Astrocyte (in vitro differentiated cells and primary cell): ENCODE data around the gene NUSAP1. TPM values are rescaled to one million over a fixed set of nuclear protein-coding genes. Genes with fewer than 3 reads are reported as not detected.

Source experiments
- DNase-seq: peaks from one replicate; pipeline ENCODE4 v3.0.0-alpha.2; 2010; ENCODE audit warnings: low read depth
- FAIRE-seq: peaks from 2 replicates; lab custom pipeline; 2011; peaks lifted over from hg19 to GRCh38; lab: Jason Lieb, UNC
- H2AFZ ChIP-seq: 2 replicates; pipeline ENCODE4 v1.6.0; 2012; ENCODE audit warnings: low read depth, low read length, inconsistent platforms
- H3K27ac ChIP-seq: 2 replicates; pipeline ENCODE4 v1.5.1; 2011; ENCODE audit warnings: low read depth, low read length, inconsistent platforms
- H3K27me3 ChIP-seq: 2 replicates; pipeline ENCODE4 v1.6.0; 2011; ENCODE audit warnings: low read length, inconsistent platforms; ENCODE audit not compliant: insufficient read depth
- H3K36me3 ChIP-seq: 2 replicates; pipeline ENCODE4 v1.5.1; 2011; ENCODE audit warnings: low read length, inconsistent platforms; ENCODE audit not compliant: insufficient read depth
- H3K4me1 ChIP-seq: 2 replicates; pipeline ENCODE4 v1.5.1; 2011; ENCODE audit warnings: low read length, inconsistent platforms; ENCODE audit not compliant: insufficient read depth
- H3K4me2 ChIP-seq: 2 replicates; pipeline ENCODE4 v1.6.0; 2012; ENCODE audit warnings: low read length, inconsistent platforms
- H3K4me3 ChIP-seq: 2 replicates; pipeline ENCODE4 v1.5.1; 2011; ENCODE audit warnings: low read depth, mild to moderate bottlenecking, low read length, inconsistent platforms; ENCODE audit not compliant: insufficient read depth
- H3K79me2 ChIP-seq: 2 replicates; pipeline ENCODE4 v1.6.0; 2012; ENCODE audit warnings: mild to moderate bottlenecking, low read length, inconsistent platforms; ENCODE audit not compliant: insufficient read depth
- H3K9ac ChIP-seq: 2 replicates; pipeline ENCODE4 v1.6.0; 2012; ENCODE audit warnings: mild to moderate bottlenecking, low read length, inconsistent platforms
- H3K9me3 ChIP-seq: 2 replicates; pipeline ENCODE4 v1.5.1; 2012; ENCODE audit warnings: low read depth, mild to moderate bottlenecking, low read length, inconsistent platforms; ENCODE audit not compliant: insufficient read depth
- H4K20me1 ChIP-seq: 2 replicates; pipeline ENCODE4 v1.6.0; 2012; ENCODE audit warnings: low read length, inconsistent platforms; ENCODE audit not compliant: insufficient read depth
- H3K27ac Mint-ChIP-seq: one replicate; pipeline ENCODE4 v1.8.0; 2021; ENCODE audit warnings: mild to moderate bottlenecking, mixed read lengths; ENCODE audit not compliant: unreplicated experiment
- H3K27me3 Mint-ChIP-seq: one replicate; pipeline ENCODE4 v1.8.0; 2021; ENCODE audit warnings: low read depth, mixed read lengths; ENCODE audit not compliant: unreplicated experiment
- H3K36me3 Mint-ChIP-seq: one replicate; pipeline ENCODE4 v1.8.0; 2021; ENCODE audit warnings: low read depth, mixed read lengths; ENCODE audit not compliant: unreplicated experiment
- H3K4me1 Mint-ChIP-seq: one replicate; pipeline ENCODE4 v1.8.0; 2021; ENCODE audit warnings: low read depth, mixed read lengths; ENCODE audit not compliant: unreplicated experiment
- H3K4me3 Mint-ChIP-seq: one replicate; pipeline ENCODE4 v1.8.0; 2021; ENCODE audit warnings: mild to moderate bottlenecking, moderate library complexity, mixed read lengths; ENCODE audit not compliant: unreplicated experiment
- H3K9me3 Mint-ChIP-seq: one replicate; pipeline ENCODE4 v1.8.0; 2021; ENCODE audit warnings: mild to moderate bottlenecking, mixed read lengths; ENCODE audit not compliant: unreplicated experiment
- CTCF ChIP-seq: IDR thresholded peaks from 2 replicates; pipeline ENCODE4 v1.5.1; 2011; ENCODE audit warnings: low read depth, mild to moderate bottlenecking, inconsistent platforms, low read length, moderate library complexity; ENCODE audit not compliant: insufficient read depth
- EZH2 ChIP-seq: IDR thresholded peaks from 2 replicates; pipeline ENCODE4 v1.6.1; 2012; ENCODE audit warnings: mild to moderate bottlenecking, low read length, inconsistent platforms; ENCODE audit not compliant: insufficient read depth
- total RNA-seq: library from RNA; stranded (reverse); gene quantifications from 2 replicates; pipeline ENCODE4 v1.2.1, GENCODE V29; 2021

Gene NUSAP1
- total RNA-seq, 1 donor from 2014 or later = 7.7 TPM

- Histone ChIP-seq H2AFZ (no peak overlapping the region), H4K20me1 (no peaks in the 10 kb centered on the region), H3K9ac (no peak overlapping the region), H3K27me3 (no peaks in the 10 kb centered on the region), H3K4me2 (no peak overlapping the region), H3K4me1 (peaks cover 4% of the 10 kb centered on the region), H3K27ac (no peak overlapping the region), H3K36me3 (no peaks in the 10 kb centered on the region), H3K9me3 (no peaks in the 10 kb centered on the region), H3K4me3 (no peak overlapping the region), H3K79me2 (peaks cover 87% of the 10 kb centered on the region)
- TF ChIP-seq EZH2 = no peak
- TF ChIP-seq CTCF = no peak
- DNase-seq (no peak), FAIRE-seq (no peak)
- Mint-ChIP-seq H3K27me3 (no peaks in the 10 kb centered on the region), H3K9me3 (no peaks in the 10 kb centered on the region), H3K27ac (no peak overlapping the region), H3K36me3 (no peaks in the 10 kb centered on the region), H3K4me3 (no peak overlapping the region), H3K4me1 (peaks cover 2% of the 10 kb centered on the region)
These were observed 5.2 kb downstream of the NUSAP1 start for GRCh38 chr15:41337631-41338522.

- peaks cover 6% of the 10 kb centered on the region for H3K36me3 ChIP-seq
- peaks cover 4% of the 10 kb centered on the region for H3K4me1 ChIP-seq
These were observed 7.6 kb downstream of the NUSAP1 start for GRCh38 chr15:41340189-41340695.

More at GRCh38 chr15:41340189-41340695, 7.6 kb downstream of the NUSAP1 start:
- H3K4me1 Mint-ChIP-seq = peaks cover 2% of the 10 kb centered on the region
- Histone ChIP-seq H3K9me3 (no peaks in the 10 kb centered on the region), H3K27me3 (no peaks in the 10 kb centered on the region), H4K20me1 (no peaks in the 10 kb centered on the region), H3K79me2 (peaks cover 70% of the 10 kb centered on the region), H2AFZ (no peak overlapping the region), H3K4me2 (no peak overlapping the region), H3K4me3 (no peak overlapping the region), H3K27ac (no peak overlapping the region), H3K9ac (no peak overlapping the region)
- H3K4me3 Mint-ChIP-seq = no peak overlapping the region
- TF ChIP-seq EZH2 (no peak), CTCF (no peak)
- H3K27me3 Mint-ChIP-seq = no peaks in the 10 kb centered on the region
- H3K36me3 Mint-ChIP-seq = no peaks in the 10 kb centered on the region
- no peak for FAIRE-seq
- no peaks in the 10 kb centered on the region for H3K9me3 Mint-ChIP-seq
- DNase-seq = no peak
- H3K27ac Mint-ChIP-seq = no peak overlapping the region
